ENCODE results near the gene GATA5.
"Not testable (repeated sequence)": the region's sequence is repeated elsewhere in the genome, so short reads cannot be mapped to it uniquely, and the experiment has no call there.

The GATA5 gene

GRCh38 chr20:62504323-62504722, 28.5 kb upstream of the GATA5 start:
- DNase-seq (ENCODE audit: low spot score): no peak

DNA sequence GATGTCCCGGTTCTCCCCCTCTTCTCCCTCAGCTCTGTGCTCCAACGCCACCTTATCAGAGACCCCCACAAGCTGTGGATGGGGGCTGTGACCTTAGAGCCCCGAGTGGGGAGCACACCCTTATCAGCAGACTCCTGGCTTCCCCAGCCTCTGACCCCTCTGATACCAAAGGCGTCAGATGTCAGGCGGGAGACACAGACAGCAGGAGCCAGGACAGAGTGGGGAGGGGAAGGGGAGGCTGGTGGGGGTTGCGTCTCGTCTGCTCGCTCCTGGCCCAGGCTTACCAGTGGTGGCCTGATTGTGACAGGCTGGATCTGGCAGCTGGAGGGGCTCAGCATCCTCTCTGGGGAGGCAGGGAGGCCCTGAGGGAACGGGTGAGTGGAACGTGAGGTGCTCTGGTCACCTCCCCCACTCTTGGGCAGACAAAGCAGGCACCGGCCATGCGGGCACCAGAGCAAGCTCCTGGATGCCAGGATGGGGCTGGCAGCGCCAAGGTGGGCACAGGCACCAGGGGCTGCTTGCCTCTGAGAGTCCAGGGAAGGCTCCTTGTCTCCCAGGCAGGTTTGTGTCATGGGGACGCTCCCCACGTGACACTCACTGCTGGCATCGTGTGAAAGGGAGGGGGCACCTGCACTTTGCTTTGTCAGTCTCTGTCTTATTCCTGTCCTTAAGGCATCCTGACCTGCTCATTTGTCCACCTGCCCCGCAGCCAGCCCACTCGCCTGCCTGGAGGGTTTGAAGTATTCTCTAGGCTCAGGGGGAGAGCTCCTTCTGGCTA, 27.8 kb upstream of the GATA5 start:
- DNase-seq (ENCODE audit: low spot score): no peak

GRCh38 chr20:62502496-62503095, 26.8 kb upstream of the GATA5 start:
- DNase-seq (ENCODE audit: low spot score): no peak

GRCh38 chr20:62501801-62502495, 26.2 kb upstream of the GATA5 start:
- no peak for DNase-seq (ENCODE audit: low spot score)

- peak; percentile 94 for DNase-seq (ENCODE audit: low spot score)
Measured at GRCh38 chr20:62500237-62500864, 24.6 kb upstream of the GATA5 start.

DNA sequence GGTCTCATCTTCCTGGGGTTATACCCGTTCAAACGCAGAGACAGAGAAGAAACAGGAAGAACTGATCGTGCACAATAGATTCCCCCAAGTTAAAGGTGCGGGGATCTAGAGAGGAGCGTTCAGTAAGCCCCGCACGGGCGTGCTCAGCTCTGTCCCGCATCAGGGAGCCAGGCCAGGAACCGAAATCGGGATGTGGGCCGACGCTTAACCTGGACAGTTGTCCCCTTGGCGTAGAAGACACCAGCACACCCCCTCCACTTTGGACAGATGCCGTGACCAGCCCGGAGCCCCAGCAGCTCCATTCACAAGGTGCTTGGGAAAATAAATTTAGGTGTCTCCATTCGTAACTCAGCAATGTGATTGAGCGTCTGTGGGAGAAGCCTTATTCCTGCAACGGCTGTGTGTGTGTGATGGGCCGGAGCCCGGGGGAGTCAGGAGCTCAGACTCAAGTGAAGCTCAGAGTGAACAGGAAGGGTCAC, 24.0 kb upstream of the GATA5 start:
- DNase-seq (ENCODE audit: low spot score): no peak

- no peak for DNase-seq (ENCODE audit: low spot score)
Measured at GRCh38 chr20:62498874-62499273, 23.1 kb upstream of the GATA5 start.

DNA sequence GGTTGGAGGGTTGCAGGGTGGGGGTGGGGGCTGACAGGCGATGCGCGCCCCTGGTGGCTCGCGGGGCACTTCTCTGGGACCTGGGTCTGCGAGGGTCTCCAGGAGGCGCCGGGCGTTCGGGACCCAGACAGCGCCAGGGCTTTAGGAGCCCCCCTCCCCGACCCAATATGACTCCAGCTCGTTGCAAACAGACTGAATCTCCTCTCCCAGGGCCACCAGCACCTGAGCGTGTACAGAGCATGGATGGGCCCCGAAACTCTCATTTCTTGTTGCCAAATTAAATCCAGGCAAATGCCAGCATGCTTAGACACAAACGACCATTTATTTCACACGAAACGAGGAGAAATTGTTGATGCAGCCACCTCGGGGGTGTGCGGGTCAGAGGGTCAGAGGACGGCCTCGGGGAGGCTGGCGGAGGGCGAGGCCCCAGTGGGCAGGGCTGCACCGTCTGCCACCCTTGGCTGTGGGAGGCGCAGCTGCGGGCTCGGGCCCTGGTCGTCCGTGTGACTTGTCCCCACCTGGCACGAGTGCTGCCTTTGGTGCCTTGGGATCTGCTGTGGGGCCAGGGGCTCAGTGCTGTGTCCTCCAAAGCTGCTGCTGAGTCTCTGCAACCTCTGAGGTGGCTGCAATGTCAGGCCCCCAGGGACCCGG, 20.9 kb upstream of the GATA5 start:
- peak; percentile 44 for DNase-seq (ENCODE audit: low spot score)

- DNase-seq (ENCODE audit: low spot score): no peak
Measured at GRCh38 chr20:62495749-62496567, 20.2 kb upstream of the GATA5 start.

- DNase-seq (ENCODE audit: low spot score): no peak
Measured at GRCh38 chr20:62494980-62495748, 19.4 kb upstream of the GATA5 start.

GRCh38 chr20:62494537-62494936, 18.7 kb upstream of the GATA5 start:
- DNase-seq (ENCODE audit: low spot score): no peak

DNA sequence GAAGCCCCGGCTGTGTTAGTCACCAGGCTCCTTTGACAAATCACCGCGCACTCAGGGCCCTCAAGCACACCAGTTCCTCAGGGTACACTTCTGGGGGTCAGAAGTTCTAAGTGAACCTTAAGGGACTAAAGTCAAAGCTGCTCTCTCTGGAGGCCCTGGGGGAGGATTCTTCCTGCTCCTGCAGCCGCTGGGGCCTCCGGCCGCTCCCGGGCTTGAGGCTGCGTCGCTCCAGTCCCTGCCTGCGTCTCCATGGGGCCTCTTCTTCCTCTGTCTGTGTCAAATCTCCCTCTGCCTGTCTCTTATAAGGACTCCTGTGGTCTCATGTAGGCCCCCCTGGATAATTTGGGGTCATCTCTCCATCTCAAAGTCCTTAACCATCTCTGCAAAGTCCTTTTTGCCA, 18.1 kb upstream of the GATA5 start:
- DNase-seq (ENCODE audit: low spot score): no peak

DNA sequence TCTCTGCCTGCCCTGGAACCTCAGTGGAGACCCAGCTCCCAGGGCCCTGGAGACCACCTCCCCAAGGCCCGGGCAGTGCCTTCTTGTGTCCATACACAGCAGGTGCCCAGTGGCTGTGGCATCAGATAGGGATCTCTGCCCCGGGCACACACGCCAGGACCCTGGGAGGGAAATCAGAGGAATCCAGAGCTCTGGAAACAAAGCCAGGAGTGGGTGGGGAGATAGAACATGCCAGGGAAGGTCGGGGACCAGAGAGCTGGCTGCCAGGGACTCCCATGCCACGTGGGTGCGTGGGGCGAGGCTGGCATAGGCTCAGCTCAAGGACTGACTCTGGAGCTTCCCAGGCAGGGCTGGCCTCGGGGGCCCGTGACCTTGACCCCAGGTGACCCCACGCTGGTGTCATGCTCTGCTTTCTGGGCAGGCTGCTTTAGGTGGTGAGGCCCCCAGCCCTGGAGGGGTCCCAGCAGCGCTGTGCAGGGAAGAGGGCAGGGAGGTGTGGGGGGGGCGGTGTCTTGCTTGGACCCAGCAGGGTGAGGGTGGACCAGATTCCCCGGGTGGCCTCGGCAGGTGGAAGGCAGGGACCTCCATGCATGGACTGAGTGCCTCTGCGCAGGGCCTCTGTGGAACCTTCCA, 17.6 kb upstream of the GATA5 start:
- DNase-seq (ENCODE audit: low spot score): no peak

DNA sequence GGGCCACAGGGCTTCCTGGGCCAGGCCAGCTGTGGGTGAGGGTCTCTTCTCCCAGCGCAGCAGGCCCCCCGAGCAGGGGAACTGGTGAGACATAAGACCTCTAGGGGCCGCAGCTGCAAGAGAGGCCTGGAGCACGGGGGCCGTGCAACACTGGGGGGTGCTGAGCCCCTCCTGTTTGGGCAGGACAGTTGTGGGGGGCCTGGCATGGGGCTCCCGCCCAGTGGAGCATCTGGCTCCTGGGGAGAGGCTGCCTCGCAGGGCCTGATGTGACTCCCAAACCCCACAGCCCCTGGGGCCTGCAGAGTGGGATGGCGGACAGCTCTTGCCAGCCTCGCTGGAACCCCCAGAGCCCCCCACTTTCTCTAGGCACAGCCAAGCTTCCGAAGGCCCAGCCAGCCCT, 16.9 kb upstream of the GATA5 start:
- DNase-seq (ENCODE audit: low spot score): no peak

DNA sequence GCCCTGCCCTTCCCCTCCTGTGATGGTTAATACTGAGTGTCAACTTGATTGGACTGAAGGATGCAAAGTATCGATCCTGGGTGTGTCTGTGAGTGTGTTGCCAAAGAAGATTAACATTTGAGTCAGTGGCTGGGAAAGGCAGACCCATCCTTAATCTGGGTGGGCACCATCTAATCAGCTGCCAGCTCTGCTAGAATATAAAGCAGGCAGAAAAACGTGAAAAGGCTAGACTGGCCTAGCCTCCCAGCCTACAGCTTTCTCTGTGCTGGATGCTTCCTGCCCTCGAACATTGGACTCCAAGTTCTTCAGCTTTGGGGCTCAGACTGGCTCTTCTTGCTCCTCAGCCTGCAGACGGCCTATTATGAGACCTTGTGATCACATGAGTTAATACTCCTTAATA, 15.0 kb upstream of the GATA5 start:
- not testable (repeated sequence) for DNase-seq (ENCODE audit: low spot score)

DNA sequence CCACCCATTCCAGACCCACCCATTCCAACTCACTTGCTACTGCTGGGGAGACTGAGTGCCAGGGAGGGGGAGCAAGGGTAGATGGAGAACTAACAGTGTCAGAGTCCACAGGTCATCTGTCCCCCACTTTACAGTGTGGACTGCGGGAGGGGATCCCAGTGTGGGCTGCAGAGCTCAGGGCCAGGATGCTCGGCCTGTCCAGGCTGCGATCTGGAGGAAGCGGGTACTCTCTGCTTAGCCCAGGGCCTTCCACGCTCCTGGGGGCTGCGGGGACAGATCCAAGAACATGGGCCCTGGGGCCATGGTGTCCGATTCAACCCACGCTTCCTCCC, 14.1 kb upstream of the GATA5 start:
- no peak for DNase-seq (ENCODE audit: low spot score)

- DNase-seq (ENCODE audit: low spot score): peak; percentile 60
Measured at GRCh38 chr20:62489186-62489931, 13.6 kb upstream of the GATA5 start.

DNA sequence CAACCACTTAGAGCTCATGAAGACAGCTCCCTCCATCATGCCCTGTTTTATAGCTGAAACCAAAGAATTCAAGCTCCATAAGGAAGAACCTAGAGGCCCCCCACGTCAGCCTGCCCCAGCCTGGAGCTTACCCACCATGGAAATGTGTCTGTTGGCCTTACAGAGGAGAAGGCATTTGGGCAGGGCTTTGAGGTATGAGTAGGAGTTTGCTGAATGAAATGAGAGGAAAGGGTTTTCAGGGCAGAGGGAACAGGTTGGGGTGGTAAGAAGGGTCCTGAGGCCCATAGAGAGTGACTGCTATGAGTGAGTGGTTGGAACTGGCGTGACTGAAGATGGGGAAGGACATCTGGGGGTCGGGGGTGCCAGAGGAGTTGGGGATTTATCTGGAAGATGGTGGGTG, 12.7 kb upstream of the GATA5 start:
- no peak for DNase-seq (ENCODE audit: low spot score)

GRCh38 chr20:62487561-62488354, 12.0 kb upstream of the GATA5 start:
- DNase-seq (ENCODE audit: low spot score): no peak

All from GM03348 (cell line).